Sigmoid colon (tissue), 7 donors: Measurements from ENCODE around the gene NEUROG3. TPM values are rescaled to one million over a fixed set of nuclear protein-coding genes. Genes with fewer than 3 reads are reported as not detected.
"Not testable (repeated sequence)": the region's sequence is repeated elsewhere in the genome, so short reads cannot be mapped to it uniquely, and the experiment has no call there.

Source experiments
- DNase-seq: peaks from one replicate; pipeline ENCODE4 v3.0.0-alpha.2; 2019
- H3K27ac ChIP-seq, 4 donors: fragments of 200-600 bp; sonication (generic); one replicate each; pipeline ENCODE4 v1.5.1; 2016 to 2019; ENCODE audit warnings: mild to moderate bottlenecking in 1 of 4
- H3K27me3 ChIP-seq, 3 donors: fragments of 200-600 bp; sonication (generic); one replicate each; pipeline ENCODE4 v1.5.1; 2019; ENCODE audit warnings: mild to moderate bottlenecking in 1 of 3
- H3K36me3 ChIP-seq, 4 donors: fragments of 200-600 bp; sonication (generic); one replicate each; pipeline ENCODE4 v1.5.1; 2016 to 2019
- H3K4me1 ChIP-seq, 4 donors: fragments of 200-600 bp; sonication (generic); one replicate each; pipeline ENCODE4 v1.5.1; 2017 to 2019
- H3K4me3 ChIP-seq, 4 donors: fragments of 200-600 bp; sonication (generic); one replicate each; pipeline ENCODE4 v1.5.1; 2017 to 2019; ENCODE audit warnings: mild to moderate bottlenecking in 2 of 4, moderate library complexity in 1 of 4
- H3K9me3 ChIP-seq, 4 donors: fragments of 200-600 bp in 3 of 4; sonication (generic) in 3 of 4; one replicate each; pipeline versions ENCODE4 v1.5.1 to v1.6.1; 2013 to 2019
- EP300 ChIP-seq, 4 donors: sonication (generic); formaldehyde crosslinking; IDR thresholded peaks; one replicate each; pipeline ENCODE4 v1.6.1; 2017; ENCODE audit warnings: antibody characterized with exemption in 4 of 4
- POLR2A ChIP-seq, 2 donors: fragments of 450-650 bp; IDR thresholded peaks; one replicate each; pipeline ENCODE4 v1.6.1; 2016; ENCODE audit warnings: antibody characterized with exemption in 2 of 2, mild to moderate bottlenecking in 2 of 2, moderate library complexity in 2 of 2
- POLR2AphosphoS5 ChIP-seq, 4 donors: sonication (generic); formaldehyde crosslinking; IDR thresholded peaks; one replicate each; pipeline ENCODE4 v1.6.1; 2017; ENCODE audit warnings: antibody characterized with exemption in 4 of 4
- WGBS, 2 donors: extraction: QIAGEN DNeasy Blood & Tissue Kit; methylation state at CpG; one replicate each; pipeline ENCODE4 v1.1.7; 2013; 5-methylcytosine and 5-hydroxymethylcytosine counted together
- intact Hi-C: fragments of 100-400 bp; cut with DNase I; formaldehyde crosslinking; loops from one replicate; pipeline ENCODE4 v1.15.1; 2023
- polyA plus RNA-seq, 3 donors: library from polyadenylated mRNA; stranded (reverse); fragments of 200-250 nt; gene quantifications; one replicate each; pipeline ENCODE4 v1.2.3, GENCODE V29; 2013
- total RNA-seq, 4 donors: library from RNA; depleted of rRNA; stranded (reverse); fragments of >200 nt; gene quantifications; one replicate each; pipeline ENCODE4 v1.1.0, GENCODE V29; 2016
- TF ChIP-seq, protein P1 (sequence below), 4 experiments: fragments of 450-650 bp in 3 of 4; fragments of 200-600 bp in 1 of 4; IDR thresholded peaks; one replicate each; pipeline ENCODE4 v1.5.1; 2016 to 2019; ENCODE audit warnings: antibody characterized with exemption in 4 of 4, mild to moderate bottlenecking in 3 of 4, moderate library complexity in 2 of 4
- donor health status: healthy with polysubstance abuse.
- donor health status: Bipolar disorder and iron deficiency.
- donor health status: healthy.

NEUROG3 gene
- total and polyA plus RNA-seq, 7 donors: 1.2 to 1.4 (median 1.3) TPM; not detected in 4

DNA sequence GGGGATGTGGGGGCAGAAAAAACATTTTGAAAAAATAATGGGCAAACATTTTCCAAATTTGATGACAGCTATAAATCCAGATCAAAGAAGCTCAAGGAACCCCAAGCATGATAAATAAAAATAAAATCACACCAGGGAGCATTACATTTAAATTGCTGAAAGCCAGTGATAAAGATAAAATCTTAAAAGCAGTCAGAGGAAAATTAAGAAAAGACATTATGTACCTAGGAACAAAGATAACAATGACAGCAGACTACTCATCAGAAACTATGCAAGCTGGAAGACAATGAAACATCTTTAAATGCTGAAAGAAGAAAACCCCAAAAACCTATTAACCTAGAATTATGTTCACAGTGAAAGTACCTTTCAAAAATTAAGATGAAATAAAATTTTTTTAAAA is 23.3 kb downstream of the NEUROG3 start:
- H3K27me3 ChIP-seq: peaks cover 0 to 6% (median 4%) of the 10 kb centered on the region in 3 donors
- H3K4me3 ChIP-seq: no peak overlapping the region
- no peak overlapping the region for H3K27ac ChIP-seq
- H3K9me3 ChIP-seq: peaks cover 5 to 16% (median 9%) of the 10 kb centered on the region in 4 donors
- H3K4me1 ChIP-seq: no peaks in the 10 kb centered on the region
- no peak for TF ChIP-seq POLR2AphosphoS5 (IDR thresholded peaks at IDR 0.05)
- TF ChIP-seq, protein P1, sequence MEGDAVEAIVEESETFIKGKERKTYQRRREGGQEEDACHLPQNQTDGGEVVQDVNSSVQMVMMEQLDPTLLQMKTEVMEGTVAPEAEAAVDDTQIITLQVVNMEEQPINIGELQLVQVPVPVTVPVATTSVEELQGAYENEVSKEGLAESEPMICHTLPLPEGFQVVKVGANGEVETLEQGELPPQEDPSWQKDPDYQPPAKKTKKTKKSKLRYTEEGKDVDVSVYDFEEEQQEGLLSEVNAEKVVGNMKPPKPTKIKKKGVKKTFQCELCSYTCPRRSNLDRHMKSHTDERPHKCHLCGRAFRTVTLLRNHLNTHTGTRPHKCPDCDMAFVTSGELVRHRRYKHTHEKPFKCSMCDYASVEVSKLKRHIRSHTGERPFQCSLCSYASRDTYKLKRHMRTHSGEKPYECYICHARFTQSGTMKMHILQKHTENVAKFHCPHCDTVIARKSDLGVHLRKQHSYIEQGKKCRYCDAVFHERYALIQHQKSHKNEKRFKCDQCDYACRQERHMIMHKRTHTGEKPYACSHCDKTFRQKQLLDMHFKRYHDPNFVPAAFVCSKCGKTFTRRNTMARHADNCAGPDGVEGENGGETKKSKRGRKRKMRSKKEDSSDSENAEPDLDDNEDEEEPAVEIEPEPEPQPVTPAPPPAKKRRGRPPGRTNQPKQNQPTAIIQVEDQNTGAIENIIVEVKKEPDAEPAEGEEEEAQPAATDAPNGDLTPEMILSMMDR (IDR thresholded peaks at IDR 0.05): no peak
- no peak for TF ChIP-seq EP300 (IDR thresholded peaks at IDR 0.05)
- TF ChIP-seq POLR2A (IDR thresholded peaks at IDR 0.05): no peak
- intact Hi-C loops: no loop called here
- DNase-seq: no peak
- H3K36me3 ChIP-seq: no peaks in the 10 kb centered on the region

DNA sequence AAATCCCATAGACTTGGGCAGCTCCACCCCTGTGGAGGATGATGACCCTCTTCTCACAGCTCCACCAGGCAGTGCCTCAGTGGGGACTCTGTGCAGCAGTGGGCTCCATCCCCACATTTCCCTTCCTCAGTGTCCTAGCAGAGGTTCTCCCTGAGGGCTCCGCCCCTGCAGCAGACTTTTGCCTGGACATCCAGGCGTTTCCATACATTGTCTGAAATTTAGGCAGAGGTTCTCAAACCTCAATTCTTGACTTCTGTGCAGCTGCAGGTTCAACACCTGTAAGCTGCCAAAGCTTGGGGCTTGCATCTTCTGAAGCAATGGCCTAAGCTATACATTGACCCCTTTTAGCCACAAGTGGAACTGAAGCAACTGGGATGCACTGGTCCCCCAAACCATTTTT is 31.8 kb downstream of the NEUROG3 start:
- no peak for DNase-seq
- 86 to 89% methylated on average over 2 of the region's 2 CpGs for WGBS, 2 donors
- Histone ChIP-seq H3K27me3 (no peaks in the 10 kb centered on the region), H3K9me3 (peaks cover 0 to 3% (median 0%) of the 10 kb centered on the region in 4 donors), H3K36me3 (no peaks in the 10 kb centered on the region), H3K27ac (no peak overlapping the region), H3K4me3 (no peak overlapping the region), H3K4me1 (no peaks in the 10 kb centered on the region)
- TF ChIP-seq, protein P1 (IDR thresholded peaks at IDR 0.05): no peak
- TF ChIP-seq EP300 (IDR thresholded peaks at IDR 0.05): no peak
- no peak for TF ChIP-seq POLR2A (IDR thresholded peaks at IDR 0.05)
- no peak for TF ChIP-seq POLR2AphosphoS5 (IDR thresholded peaks at IDR 0.05)
- intact Hi-C loops: no loop called here

DNA sequence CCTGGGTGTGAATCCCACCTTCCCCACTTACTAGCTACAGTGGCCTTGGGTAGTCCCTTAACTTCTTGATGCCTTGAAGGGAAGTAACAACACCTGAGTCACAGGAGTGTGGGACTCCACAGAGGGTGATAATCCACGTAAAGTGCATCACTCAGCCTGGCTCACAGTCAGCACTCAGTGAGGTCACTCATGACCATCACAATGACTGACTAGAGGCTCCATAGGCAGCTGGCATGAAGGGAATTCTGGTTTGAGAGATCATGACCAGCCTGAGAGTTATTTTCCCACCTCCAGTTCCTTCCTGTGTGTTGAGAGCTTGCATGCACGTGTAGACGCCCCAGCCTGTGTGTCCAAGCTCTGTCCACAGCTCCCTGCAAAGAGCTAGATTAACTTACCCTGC is 34.8 kb downstream of the NEUROG3 start:
- intact Hi-C loops: no loop called here
- no peak for TF ChIP-seq EP300 (IDR thresholded peaks at IDR 0.05)
- TF ChIP-seq POLR2A (IDR thresholded peaks at IDR 0.05): no peak
- TF ChIP-seq, protein P1 (IDR thresholded peaks at IDR 0.05): no peak
- Histone ChIP-seq H3K4me3 (no peak overlapping the region), H3K9me3 (peaks cover 0 to 3% (median 0%) of the 10 kb centered on the region in 4 donors), H3K27me3 (no peaks in the 10 kb centered on the region), H3K27ac (no peak overlapping the region), H3K36me3 (no peaks in the 10 kb centered on the region), H3K4me1 (no peaks in the 10 kb centered on the region)
- no peak for DNase-seq
- WGBS, 2 donors: 84 to 90% methylated on average over 3 of the region's 3 CpGs

DNA sequence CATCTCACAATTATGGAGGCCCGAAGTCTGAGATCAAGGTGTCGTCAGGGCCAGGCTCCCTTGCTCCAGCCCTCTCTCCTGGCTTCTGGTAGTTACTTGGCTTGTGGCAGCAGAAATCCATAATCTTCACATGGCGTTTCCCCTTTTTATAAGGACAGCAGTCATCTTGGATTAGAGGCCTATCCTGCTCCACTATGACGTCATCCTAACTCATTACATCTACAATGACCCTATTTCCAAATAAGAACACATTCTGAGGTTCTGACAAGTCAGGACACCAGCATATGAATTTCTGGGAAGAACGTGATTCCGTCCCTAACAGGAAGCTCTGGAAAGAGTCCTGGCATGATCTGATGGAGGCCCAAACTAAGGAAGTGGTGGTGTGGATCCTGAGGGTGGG is 35.8 kb downstream of the NEUROG3 start:
- H3K27ac ChIP-seq: no peak overlapping the region
- H3K27me3 ChIP-seq: no peaks in the 10 kb centered on the region
- no peak for DNase-seq
- no peak overlapping the region for H3K4me3 ChIP-seq
- TF ChIP-seq, protein P1 (IDR thresholded peaks at IDR 0.05): no peak
- intact Hi-C loops: no loop called here
- peaks cover 0 to 3% (median 0%) of the 10 kb centered on the region in 4 donors for H3K9me3 ChIP-seq
- 92 to 94% methylated on average over 6 of the region's 6 CpGs for WGBS, 2 donors
- H3K4me1 ChIP-seq: no peaks in the 10 kb centered on the region
- H3K36me3 ChIP-seq: no peaks in the 10 kb centered on the region

DNA sequence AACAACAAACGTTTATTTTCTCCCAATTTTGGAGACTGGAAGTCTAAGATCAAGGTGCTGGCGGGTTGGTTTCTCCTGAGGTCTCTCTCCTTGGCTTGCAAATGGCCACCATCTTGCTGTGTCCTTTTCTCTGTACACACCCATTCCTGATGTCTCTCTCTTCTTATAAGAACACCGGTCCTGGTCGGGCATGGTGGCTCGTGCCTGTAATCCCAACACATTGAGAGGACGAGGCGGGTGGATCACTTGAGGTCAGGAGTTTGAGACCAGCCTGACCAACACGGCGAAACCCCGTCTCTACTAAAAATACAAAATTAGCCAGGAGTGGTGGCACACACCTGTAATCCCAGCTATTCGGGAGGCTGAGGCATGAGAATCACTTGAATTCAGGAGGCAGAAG is 36.7 kb downstream of the NEUROG3 start:
- H3K27me3 ChIP-seq, H3K36me3 ChIP-seq, DNase-seq, intact Hi-C loops, H3K4me3 ChIP-seq, H3K27ac ChIP-seq, H3K9me3 ChIP-seq, H3K4me1 ChIP-seq: not testable (repeated sequence)
- WGBS, 2 donors: 94 to 96% methylated on average over 11 of the region's 11 CpGs
